CD4-positive, alpha-beta T cell (primary cell): ENCODE measurements around the gene TSPAN9. TPM values are rescaled to one million over a fixed set of nuclear protein-coding genes. Genes with fewer than 3 reads are reported as not detected.

Experiments
- ATAC-seq: fragments of 200-7000 bp; cut with Tn5 transposase; one replicate; pipeline ENCODE4 v1.10.0; 2022; ENCODE audit warnings: mild to moderate bottlenecking; ENCODE audit not compliant: poor library complexity
- CTCF ChIA-PET: fragments of 350-600 bp; sonication (Branson Sonifier 250); formaldehyde crosslinking; loops from one replicate; lab custom pipeline; 2021; ENCODE audit warnings: antibody characterized with exemption, inconsistent platforms; lab: Charles Lee
- POLR2A ChIA-PET: fragments of 350-600 bp; sonication (Branson Sonifier 250); formaldehyde crosslinking; loops from one replicate; lab custom pipeline; 2021; ENCODE audit warnings: antibody characterized with exemption, inconsistent platforms; lab: Charles Lee
- DNase-seq, 14 experiments: peaks; one replicate each; pipeline ENCODE4 v3.0.0-alpha.2; 2013 to 2020; ENCODE audit warnings: mixed read lengths in 2 of 14
- H3K27ac ChIP-seq, 2 donors: one replicate each; pipeline versions ENCODE4 v1.5.1 to v1.7.0; 2013; ENCODE audit warnings: low read length in 2 of 2, low read depth in 1 of 2, mild to moderate bottlenecking in 1 of 2
- H3K27me3 ChIP-seq, 2 experiments: 1 replicate in 1 of 2; 2 replicates in 1 of 2; pipeline versions ENCODE4 v1.6.1 to v1.7.0; 2013; ENCODE audit warnings: low read length in 2 of 2, control low read depth in 1 of 2, mild to moderate bottlenecking in 1 of 2, moderate library complexity in 1 of 2; ENCODE audit not compliant: insufficient read depth in 2 of 2, control insufficient read depth in 1 of 2
- H3K36me3 ChIP-seq: one replicate; pipeline ENCODE4 v1.6.1; 2013; ENCODE audit warnings: low read length, control low read depth; ENCODE audit not compliant: insufficient read depth
- H3K4me1 ChIP-seq: one replicate; pipeline ENCODE4 v1.6.1; 2013; ENCODE audit warnings: low read length, control low read depth; ENCODE audit not compliant: insufficient read depth
- H3K4me3 ChIP-seq: one replicate; pipeline ENCODE4 v1.5.1; 2013; ENCODE audit warnings: mild to moderate bottlenecking, low read length, moderate library complexity
- H3K9me3 ChIP-seq, 2 experiments: 1 replicate in 1 of 2; 2 replicates in 1 of 2; pipeline versions ENCODE4 v1.6.1 to v1.7.0; 2013; ENCODE audit warnings: low read length in 2 of 2, mild to moderate bottlenecking in 2 of 2, control low read depth in 1 of 2, moderate library complexity in 1 of 2; ENCODE audit not compliant: control insufficient read depth in 1 of 2, insufficient read depth in 1 of 2
- H3K27ac Mint-ChIP-seq: one replicate; pipeline ENCODE4 v1.8.0; 2020; ENCODE audit warnings: mixed read lengths
- H3K27me3 Mint-ChIP-seq: one replicate; pipeline ENCODE4 v1.8.0; 2021; ENCODE audit warnings: mixed read lengths
- H3K36me3 Mint-ChIP-seq: one replicate; pipeline ENCODE4 v1.8.0; 2021; ENCODE audit warnings: low read depth, mixed read lengths
- H3K4me1 Mint-ChIP-seq: one replicate; pipeline ENCODE4 v1.8.0; 2021; ENCODE audit warnings: low read depth, mixed read lengths
- H3K4me3 Mint-ChIP-seq: one replicate; pipeline ENCODE4 v1.8.0; 2020; ENCODE audit warnings: mild to moderate bottlenecking, mixed read lengths
- H3K9me3 Mint-ChIP-seq: one replicate; pipeline ENCODE4 v1.8.0; 2020; ENCODE audit warnings: mixed read lengths
- intact Hi-C, 2 experiments: fragments of 100-400 bp; cut with DNase I in 1 of 2; cut with micrococcal nuclease in 1 of 2; formaldehyde crosslinking; loops; one replicate each; pipeline versions ENCODE4 v1.15.1 to v1.9.0; 2023 to 2025; cut with DNase I, micrococcal nuclease
- total RNA-seq, 174 experiments: library from RNA in 2 of 174; stranded (reverse) in 2 of 174; gene quantifications; one replicate each; pipeline ENCODE4 v1.2.3 and lab custom pipeline; 2021 to 2026
- TF ChIP-seq, protein P1 (sequence below): fragments of 200-600 bp; IDR thresholded peaks from one replicate; pipeline ENCODE4 v1.8.0; 2022; ENCODE audit warnings: antibody characterized with exemption, mild to moderate bottlenecking

Gene TSPAN9
- total RNA-seq, 2 experiments from 2014 or later, result 0.82 to 1.3 TPM

- Mint-ChIP-seq H3K27me3 (no peaks in the 10 kb centered on the region), H3K9me3 (no peaks in the 10 kb centered on the region), H3K4me1 (no peaks in the 10 kb centered on the region), H3K4me3 (no peak overlapping the region), H3K36me3 (no peaks in the 10 kb centered on the region), H3K27ac (no peak overlapping the region)
- ATAC-seq, result no peak
- H3K4me3 ChIP-seq, result no peak overlapping the region
- H3K36me3 ChIP-seq, result no peaks in the 10 kb centered on the region
- intact Hi-C loops, result loop anchor here in 1 of 2 experiments (10.0 kb wide), 1 partner anchor 669 kb away; the partner anchor contains the start of gene CRACR2A
- POLR2A ChIA-PET, result no interaction called here
- TF ChIP-seq, protein P1, sequence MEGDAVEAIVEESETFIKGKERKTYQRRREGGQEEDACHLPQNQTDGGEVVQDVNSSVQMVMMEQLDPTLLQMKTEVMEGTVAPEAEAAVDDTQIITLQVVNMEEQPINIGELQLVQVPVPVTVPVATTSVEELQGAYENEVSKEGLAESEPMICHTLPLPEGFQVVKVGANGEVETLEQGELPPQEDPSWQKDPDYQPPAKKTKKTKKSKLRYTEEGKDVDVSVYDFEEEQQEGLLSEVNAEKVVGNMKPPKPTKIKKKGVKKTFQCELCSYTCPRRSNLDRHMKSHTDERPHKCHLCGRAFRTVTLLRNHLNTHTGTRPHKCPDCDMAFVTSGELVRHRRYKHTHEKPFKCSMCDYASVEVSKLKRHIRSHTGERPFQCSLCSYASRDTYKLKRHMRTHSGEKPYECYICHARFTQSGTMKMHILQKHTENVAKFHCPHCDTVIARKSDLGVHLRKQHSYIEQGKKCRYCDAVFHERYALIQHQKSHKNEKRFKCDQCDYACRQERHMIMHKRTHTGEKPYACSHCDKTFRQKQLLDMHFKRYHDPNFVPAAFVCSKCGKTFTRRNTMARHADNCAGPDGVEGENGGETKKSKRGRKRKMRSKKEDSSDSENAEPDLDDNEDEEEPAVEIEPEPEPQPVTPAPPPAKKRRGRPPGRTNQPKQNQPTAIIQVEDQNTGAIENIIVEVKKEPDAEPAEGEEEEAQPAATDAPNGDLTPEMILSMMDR, result no peak
- H3K27ac ChIP-seq, result no peak overlapping the region
- H3K27me3 ChIP-seq, result no peaks in the 10 kb centered on the region
- DNase-seq, result no peak
- no peaks in the 10 kb centered on the region for H3K9me3 ChIP-seq
- H3K4me1 ChIP-seq, result peaks cover 6% of the 10 kb centered on the region
- CTCF ChIA-PET, result interaction anchor here (0.7 kb wide), 1 partner anchor 599 kb away, joined by 3 read pairs; no protein-coding TSS in a partner anchor
Measured at GRCh38 chr12:3085341-3086139, 8.4 kb downstream of the TSPAN9 start.

- Histone ChIP-seq H3K4me1 (peaks cover 6% of the 10 kb centered on the region), H3K9me3 (no peaks in the 10 kb centered on the region), H3K36me3 (no peaks in the 10 kb centered on the region), H3K4me3 (no peak overlapping the region), H3K27me3 (no peaks in the 10 kb centered on the region), H3K27ac (no peak overlapping the region)
- no peak for DNase-seq
- ATAC-seq, result no peak
- Mint-ChIP-seq H3K4me1 (no peaks in the 10 kb centered on the region), H3K36me3 (no peaks in the 10 kb centered on the region), H3K27me3 (no peaks in the 10 kb centered on the region), H3K9me3 (no peaks in the 10 kb centered on the region), H3K4me3 (no peak overlapping the region), H3K27ac (no peak overlapping the region)
- ChIA-PET CTCF (interaction anchor here (0.7 kb wide), 1 partner anchor 599 kb away, joined by 3 read pairs; no protein-coding TSS in a partner anchor), POLR2A (no interaction called here)
- TF ChIP-seq, protein P1, result no peak
- intact Hi-C loops, result loop anchor here in 1 of 2 experiments (10.0 kb wide), 1 partner anchor 669 kb away; the partner anchor contains the start of gene CRACR2A
Measured at GRCh38 chr12:3086211-3086610, 9.0 kb downstream of the TSPAN9 start.

DNA sequence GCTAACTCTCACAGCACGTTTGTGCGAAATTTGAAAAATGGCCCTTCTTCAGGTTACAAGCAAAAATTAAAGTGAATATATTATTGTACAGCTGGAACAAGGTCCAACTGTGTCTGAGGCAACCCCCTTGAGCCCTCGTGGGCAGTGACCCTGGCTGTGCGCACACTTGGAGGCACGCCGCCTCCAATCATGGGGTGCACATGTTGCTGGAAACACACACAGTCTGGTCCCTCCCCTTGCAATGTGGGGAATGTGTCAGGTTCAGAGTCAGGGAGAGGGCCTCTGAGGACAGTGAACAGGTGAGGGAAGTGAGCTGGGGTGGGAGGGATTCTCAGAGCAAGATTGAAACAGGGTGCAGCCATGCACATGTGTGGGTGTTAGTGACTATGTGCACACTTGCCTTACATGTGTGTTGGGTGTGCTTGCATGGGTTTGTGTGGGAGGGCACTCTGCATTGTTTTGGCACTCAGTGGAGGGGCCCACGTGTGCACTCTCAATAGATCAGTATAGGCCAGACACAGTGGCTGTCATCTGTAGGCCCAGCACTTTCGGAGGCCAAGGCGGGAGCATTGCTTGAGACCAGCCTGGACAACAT lies 9.6 kb downstream of the TSPAN9 start:
- Histone ChIP-seq H3K4me3 (no peak overlapping the region), H3K9me3 (no peaks in the 10 kb centered on the region), H3K27me3 (no peaks in the 10 kb centered on the region), H3K36me3 (no peaks in the 10 kb centered on the region), H3K4me1 (peaks cover 6% of the 10 kb centered on the region), H3K27ac (no peak overlapping the region)
- Mint-ChIP-seq H3K4me3 (no peak overlapping the region), H3K36me3 (no peaks in the 10 kb centered on the region), H3K27ac (no peak overlapping the region), H3K4me1 (no peaks in the 10 kb centered on the region), H3K27me3 (no peaks in the 10 kb centered on the region), H3K9me3 (no peaks in the 10 kb centered on the region)
- DNase-seq, result no peak
- ChIA-PET CTCF (no interaction called here), POLR2A (interaction anchor here (0.6 kb wide), 1 partner anchor 104 kb away, joined by 3 read pairs; no protein-coding TSS in a partner anchor)
- TF ChIP-seq, protein P1, result no peak
- intact Hi-C loops, result loop anchor here in 1 of 2 experiments (10.0 kb wide), 1 partner anchor 668 kb away; the partner anchor contains the start of gene CRACR2A
- no peak for ATAC-seq
